Renal cortical epithelial cell (primary cell): ENCODE measurements around the gene FMO3. TPM values are rescaled to one million over a fixed set of nuclear protein-coding genes. Genes with fewer than 3 reads are reported as not detected.

Source experiments
- DNase-seq: peaks from one replicate; pipeline ENCODE4 v3.0.0-alpha.2; 2011; ENCODE audit warnings: low read depth
- total RNA-seq: library from RNA; depleted of rRNA; stranded (reverse); fragments of >200 nt; gene quantifications from 2 replicates; pipeline ENCODE4 v1.2.3, GENCODE V29; 2014

Gene FMO3
- total RNA-seq: 0.05 TPM in 1 of 2 replicates, not detected in the other

GRCh38 chr1:171090604-171091003 lies at the start of gene FMO3:
Gene FMO3, plus strand, starts transcription at chr1:171090905. Its CDS starts 1,754 bp downstream, at chr1:171092659.
- no peak for DNase-seq

DNA sequence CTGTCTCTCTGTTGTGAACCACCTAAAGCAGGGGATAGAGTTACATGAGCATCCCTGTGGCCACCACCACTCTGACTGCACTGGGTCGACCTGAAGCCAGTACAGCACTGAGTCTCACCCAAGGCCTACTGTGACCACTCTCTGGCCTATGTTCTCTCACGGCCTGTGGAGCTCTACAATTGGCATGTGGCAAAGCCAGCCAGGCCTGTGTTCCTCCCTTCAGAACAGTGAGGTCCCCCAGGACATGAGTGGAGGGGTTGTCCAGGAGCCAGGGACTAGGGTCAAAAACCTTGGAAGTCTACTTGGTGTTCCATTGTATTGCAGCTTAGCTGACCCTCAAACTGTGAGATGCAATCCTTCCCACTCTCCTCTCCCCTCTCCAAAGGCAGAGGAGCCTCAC lies 42.7 kb upstream of the FMO3 start:
- no peak for DNase-seq

- no peak for DNase-seq
Observed at GRCh38 chr1:171052977-171053376, 37.7 kb upstream of the FMO3 start.

DNA sequence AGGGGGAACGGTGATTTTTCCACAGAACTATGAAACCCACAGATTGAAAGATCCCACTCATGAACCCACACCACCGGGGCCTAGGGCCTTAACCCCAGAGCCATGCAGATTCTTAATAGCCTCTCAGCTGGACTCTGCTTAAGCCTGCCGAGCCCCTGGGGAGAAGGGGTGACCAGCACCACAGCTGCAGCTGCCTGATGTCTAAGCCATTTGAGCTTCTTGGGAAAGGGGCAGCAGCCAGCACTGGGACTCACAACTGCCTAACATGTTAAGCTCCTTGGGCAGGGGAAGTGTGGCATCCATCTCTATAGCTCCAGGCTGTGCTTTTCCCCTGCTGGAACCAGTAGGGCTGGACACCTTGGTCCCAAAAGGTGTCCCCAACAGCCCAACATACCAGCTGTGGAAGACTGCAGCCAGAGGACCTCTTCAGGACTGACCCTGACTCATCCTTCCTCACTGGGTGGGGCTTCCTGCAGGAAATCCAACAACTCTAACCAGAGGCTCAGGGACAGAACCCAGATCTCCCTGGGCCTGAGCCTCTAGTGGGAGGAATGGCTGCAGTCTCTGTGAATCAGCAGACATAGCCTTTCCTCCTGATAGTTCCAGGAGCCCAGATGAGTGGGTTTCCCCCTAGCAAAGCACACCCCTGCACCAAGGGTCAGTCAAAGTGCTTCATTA lies 34.6 kb upstream of the FMO3 start:
- no peak for DNase-seq

DNA sequence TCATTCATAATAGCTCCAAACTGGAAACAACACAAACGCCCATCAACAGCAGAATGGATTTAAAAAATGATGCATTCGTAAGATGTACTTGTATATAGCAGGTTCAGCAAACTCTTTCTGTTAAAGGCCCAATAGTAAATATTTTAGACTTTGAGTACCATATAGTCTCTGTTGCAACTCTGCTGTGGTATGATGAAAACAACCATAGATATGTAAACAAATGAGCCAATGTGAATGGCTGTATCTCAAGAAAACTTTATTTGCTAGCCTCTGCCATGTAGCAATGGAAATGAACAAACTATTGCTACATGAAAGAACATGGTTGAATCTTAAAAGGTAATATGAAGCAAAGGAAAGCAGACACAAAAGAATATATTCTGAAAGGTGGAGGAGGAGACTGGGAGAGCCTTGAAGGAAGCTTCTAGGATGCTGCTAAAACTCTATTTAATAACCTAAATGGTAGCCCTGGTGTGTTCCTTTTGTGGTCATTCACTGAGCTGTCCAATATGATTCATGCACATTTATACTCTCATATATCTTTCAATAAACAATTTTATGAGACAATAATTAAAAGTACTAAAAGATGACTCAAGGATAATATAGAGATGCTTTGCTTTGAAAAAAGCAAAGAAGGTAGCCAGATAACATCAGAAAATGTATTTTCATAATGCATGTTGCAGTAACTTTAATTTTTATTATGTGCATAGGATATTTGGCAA lies 29.1 kb upstream of the FMO3 start:
- DNase-seq: no peak

GRCh38 chr1:171062902-171063301 lies 27.8 kb upstream of the FMO3 start:
- no peak for DNase-seq

DNA sequence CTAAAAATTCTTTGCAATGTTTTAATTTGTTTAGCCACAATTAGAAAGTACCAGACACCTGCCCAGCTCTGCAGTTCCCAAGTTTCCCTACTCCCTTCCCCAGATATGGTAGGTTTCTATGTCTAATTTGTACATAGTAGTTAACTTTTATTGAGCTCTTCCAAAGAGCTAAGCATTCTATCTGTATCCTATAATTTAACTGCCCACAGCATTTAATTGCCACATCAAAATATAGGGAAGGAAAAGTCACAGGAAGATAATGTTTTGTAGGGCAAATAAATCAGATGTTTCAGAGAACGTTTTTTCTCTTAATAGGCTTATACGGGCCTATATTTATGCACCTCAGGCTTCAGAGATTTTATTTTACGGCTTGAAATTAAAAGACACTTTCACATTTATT lies 15.7 kb upstream of the FMO3 start:
- DNase-seq: no peak

DNA sequence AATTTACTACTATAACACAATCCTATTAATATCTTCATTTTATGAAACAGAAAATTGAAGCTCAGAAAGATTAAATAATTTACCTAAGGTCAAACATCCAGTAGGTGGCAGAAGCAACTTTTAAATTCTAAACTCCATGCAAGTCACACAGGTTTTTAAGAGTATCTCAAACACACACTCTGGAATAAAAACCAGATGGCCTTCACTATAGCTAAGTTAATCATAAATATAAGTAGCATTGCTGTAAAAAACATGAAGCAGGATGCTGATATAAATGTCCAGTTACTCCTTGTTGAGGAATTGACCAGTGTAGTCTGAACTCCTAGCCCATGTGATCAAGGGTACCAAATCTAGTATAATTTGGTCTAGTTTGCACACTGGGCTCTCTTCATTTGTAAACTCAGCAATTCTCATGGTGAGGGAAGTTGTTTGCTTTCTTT lies 9.4 kb upstream of the FMO3 start:
- peak; percentile 52 for DNase-seq

DNA sequence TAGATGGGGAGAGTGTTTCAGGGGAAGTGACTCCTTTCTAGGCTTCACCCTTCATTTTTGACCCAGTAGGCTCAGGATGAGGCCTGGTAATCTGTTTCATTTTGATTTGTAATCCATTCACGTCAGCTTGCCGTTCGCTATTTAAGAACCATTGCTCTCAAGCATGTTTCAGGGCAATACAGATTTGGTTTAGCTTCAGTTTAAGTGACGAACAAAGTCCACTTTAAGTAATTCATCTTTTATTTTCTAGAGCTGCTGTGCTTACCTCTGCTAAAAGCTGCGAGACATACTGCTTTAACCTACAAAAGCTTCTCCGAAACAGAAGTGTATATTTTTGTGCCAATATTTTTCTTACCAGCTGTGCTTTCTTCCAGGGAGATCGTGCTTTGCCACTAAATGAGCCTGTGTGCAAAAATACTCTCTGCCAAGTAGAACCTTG lies 8.9 kb upstream of the FMO3 start:
- DNase-seq: no peak

DNA sequence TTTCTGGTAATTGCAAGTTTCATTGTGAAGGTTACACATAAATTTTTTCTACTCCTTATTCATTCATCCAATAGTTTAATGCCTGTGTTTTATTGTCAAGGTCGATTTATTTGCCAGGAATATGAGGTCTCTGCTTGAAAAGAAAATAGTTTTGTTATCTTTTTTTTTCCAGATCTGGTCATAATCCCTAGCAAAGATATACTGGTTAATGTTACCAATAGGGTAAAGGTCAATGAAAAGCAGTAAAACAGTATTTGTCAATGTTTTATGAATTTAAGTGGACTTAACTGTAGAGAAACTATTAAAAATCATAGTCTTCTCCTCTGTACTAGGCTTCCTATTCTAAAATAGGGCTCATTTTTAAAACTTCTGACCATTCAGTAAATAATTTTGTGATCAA lies 8.1 kb upstream of the FMO3 start:
- no peak for DNase-seq

DNA sequence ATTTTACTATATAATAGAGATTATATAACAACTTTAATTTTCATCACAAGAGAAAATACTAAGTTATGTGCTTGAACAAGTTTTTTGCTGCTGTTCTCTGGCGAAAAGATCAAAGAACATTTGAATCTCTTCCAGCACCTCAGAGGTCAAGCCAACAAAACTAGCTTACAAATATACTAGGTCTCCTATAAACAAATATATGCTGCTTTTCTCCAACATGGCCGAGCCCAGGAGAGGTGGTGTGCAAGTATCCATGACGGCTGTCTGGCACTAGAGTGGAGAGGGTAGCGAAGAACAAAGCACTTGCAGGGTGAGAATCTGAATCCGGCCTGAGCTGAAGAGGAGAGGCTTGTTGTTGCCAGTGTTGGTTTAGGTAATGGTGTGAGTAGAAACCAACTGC lies 7.5 kb upstream of the FMO3 start:
- DNase-seq: no peak

- peak; percentile 2 for DNase-seq
Observed at GRCh38 chr1:171084091-171084490, 6.6 kb upstream of the FMO3 start.

GRCh38 chr1:171084870-171085269 lies 5.8 kb upstream of the FMO3 start:
- DNase-seq: no peak

- DNase-seq: no peak
Observed at GRCh38 chr1:171087896-171088295, 2.8 kb upstream of the FMO3 start.

DNA sequence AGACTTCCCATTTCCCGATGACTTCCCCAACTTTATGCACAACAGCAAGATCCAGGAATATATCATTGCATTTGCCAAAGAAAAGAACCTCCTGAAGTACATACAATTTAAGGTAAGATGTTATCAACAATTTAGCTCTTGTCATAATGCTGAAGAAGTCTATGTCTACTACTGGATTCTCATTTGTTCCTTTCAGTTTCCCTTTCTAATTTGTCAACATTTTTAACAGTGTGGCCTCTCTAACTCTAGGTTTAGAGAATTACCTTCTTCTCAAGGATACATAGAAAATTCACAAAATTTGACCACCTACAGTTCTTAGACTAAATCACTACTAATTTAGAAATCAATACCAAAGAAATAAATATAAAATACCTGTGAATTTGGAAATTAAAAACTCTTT lies 13.2 kb downstream of the FMO3 start:
- no peak for DNase-seq

DNA sequence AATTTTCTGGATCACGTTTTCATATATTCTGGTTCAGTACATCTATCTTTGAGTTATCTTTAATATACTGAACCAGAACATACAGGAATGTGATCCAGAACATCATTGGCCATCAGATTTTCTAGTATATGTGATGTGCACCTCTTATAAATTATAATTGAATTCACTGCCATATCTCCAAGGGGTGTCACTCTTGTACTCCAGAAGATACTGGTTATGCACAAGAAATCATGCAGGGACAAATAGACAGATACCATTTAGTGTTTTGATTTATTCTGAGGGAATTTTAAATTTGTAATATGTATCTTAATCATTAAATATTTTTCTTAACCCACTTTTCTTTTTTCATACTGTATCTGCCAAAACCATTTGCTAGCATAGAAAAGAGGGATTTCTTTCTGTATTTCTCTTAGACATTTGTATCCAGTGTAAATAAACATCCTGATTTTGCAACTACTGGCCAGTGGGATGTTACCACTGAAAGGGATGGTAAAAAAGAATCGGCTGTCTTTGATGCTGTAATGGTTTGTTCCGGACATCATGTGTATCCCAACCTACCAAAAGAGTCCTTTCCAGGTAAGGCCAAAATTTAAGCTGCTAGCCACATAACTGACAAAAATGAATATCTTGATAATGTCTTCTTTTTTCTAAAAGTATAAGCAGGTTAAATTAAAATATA lies 16.7 kb downstream of the FMO3 start:
- no peak for DNase-seq

DNA sequence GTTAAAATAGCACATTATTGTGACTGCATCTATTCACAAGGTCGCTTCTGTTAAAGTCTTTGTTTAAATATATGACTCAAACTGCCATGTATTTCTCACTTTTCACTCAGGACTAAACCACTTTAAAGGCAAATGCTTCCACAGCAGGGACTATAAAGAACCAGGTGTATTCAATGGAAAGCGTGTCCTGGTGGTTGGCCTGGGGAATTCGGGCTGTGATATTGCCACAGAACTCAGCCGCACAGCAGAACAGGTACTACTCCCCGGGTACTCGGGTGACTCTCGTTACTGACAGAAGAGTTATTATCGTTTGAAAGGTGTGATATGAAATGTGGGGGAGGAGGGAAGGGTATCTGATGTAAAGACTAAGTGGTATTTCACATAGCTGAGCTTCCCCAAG lies 17.3 kb downstream of the FMO3 start:
- no peak for DNase-seq

GRCh38 chr1:171109966-171110365 lies 19.3 kb downstream of the FMO3 start:
- no peak for DNase-seq

GRCh38 chr1:171110621-171111326 lies 20.1 kb downstream of the FMO3 start:
- DNase-seq: no peak

DNA sequence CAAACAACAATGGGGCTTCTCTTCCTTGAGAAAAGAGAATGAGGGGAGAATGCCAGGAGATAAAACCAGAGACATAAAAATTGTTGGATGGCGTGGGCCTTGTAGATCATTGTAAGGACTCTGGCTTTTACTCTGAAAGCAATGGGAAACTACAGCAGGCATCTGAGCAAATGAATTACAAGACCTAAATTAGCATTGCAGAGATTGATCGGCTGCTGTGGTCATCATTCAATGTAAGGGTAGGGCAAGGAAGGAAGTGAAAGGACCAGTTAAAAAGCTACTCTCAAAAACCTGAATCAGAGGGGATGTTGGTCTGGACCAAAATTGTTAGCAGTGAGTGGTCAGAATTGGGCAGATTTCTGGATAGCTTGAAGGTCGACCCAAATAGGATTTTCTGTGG lies 21.4 kb downstream of the FMO3 start:
- DNase-seq: no peak

GRCh38 chr1:171113382-171113781 lies 22.7 kb downstream of the FMO3 start:
- no peak for DNase-seq

DNA sequence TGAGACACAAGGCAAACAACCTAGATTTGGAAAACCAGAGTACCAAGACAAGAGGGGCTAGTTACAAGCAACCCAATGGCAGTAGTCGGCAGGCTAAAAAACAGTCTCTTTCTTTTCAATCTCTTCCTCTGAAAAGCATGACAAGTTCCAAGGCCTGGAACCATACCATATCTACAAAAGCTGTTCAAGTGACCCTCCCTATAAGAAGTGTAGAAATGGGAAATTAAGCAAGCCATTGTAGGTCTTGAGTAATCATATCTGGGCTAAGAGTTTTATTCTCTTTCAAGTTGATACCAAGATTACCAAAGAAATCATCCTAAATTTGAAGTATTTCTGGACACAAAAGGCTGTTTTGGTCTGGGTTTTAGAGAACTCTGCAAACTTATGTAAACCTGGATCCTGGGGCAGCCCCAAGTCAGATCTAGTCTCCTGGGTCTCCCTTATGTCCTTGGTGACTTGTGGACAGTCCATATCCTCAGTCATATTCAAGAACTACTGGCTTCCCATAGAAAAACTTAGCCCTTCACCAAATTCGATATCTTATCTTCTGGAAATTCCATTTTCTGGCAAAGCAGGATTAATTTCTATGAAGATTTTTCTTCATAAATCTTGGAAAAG lies 24.7 kb downstream of the FMO3 start:
- no peak for DNase-seq
